GM19239 (cell line): ENCODE measurements around the gene APC2.

ENCODE experiments used
- DNase-seq: peaks from one replicate; pipeline ENCODE4 v3.0.0; 2011; ENCODE audit warnings: low spot score; ENCODE audit not compliant: insufficient read length
- FAIRE-seq: peaks from 2 replicates; lab custom pipeline; 2011; peaks lifted over from hg19 to GRCh38; lab: Jason Lieb, UNC

APC2 gene

DNA sequence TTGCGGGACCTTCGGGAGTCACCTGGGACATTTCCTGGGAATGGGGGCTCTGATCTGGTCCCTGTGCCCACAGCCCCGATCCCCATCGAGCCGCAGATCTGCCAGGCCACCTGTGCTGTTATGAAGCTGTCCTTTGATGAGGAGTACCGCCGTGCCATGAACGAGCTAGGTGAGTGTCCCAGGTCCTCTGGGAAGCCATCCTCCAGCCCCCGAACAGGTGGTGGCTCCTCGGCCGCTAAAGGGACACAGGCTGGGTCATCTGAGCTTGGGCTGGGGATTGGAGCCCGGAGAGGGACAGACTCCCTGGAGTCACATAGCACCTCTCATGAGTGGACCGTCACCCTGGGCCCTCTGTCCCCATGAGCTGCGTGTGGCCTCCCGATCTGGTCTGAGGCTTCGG lies 8.0 kb downstream of the APC2 start:
- DNase-seq (no peak), FAIRE-seq (no peak)

DNA sequence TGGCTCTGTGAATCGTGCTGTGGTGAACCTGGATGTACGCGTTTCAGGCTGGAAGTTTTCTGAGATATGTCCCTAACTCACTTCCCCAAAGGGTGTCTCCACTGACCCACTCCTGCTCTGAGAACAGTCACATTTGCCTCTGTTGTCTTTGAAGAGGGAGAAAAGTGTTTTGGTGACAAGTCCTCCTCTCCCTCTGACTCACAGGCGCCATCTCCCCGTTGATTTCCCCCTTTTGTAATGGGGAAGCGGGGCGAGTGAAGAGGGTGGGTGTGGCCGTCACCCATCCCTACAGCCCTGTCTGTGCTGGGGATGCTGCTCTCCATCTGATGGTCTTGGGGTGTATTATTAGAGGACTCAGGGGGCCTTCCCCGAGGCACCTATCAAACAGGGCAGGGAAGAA lies 9.6 kb downstream of the APC2 start:
- DNase-seq: no peak
- no peak for FAIRE-seq

DNA sequence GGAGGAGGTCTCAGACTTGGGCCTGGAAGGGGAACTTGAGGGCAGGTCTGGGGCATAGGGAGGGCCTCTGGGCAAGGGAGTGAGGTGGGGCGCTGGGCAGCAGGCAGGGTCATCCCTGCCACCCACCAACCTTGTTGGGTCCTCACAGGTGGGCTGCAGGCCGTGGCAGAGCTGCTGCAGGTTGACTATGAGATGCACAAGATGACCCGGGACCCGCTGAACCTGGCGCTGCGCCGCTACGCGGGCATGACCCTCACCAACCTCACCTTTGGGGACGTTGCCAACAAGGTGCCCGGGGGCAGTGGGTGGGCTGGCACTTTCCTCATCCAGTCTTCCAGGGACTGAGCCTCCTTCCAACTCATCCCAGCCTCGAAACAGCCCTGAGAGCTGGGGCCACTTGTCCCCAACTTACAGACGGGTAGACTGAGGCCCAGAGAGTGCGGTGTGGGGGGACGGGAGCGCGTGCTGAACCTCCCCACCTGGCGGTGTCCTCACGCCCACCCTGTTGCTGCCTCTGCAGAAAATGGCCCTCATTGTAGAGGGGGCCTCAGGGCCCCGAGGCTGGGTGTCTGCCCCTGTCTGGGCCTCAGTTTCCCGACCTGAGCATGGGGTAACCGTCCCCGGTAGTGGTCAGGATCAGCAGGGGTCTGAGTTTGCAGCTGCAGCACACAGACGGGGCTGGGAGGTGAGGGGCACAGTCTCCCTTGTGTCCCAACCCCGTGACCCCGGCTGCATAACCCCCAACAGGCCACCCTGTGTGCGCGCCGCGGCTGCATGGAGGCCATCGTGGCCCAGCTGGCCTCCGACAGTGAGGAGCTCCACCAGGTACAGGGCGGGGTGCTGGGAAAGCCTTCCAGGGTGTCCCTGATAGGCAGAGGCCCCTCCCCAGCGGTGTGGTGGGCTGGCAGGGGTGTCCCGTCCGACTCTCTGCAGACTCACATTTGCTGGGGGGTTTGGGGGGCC lies 10.4 kb downstream of the APC2 start:
- DNase-seq (no peak), FAIRE-seq (no peak)

DNA sequence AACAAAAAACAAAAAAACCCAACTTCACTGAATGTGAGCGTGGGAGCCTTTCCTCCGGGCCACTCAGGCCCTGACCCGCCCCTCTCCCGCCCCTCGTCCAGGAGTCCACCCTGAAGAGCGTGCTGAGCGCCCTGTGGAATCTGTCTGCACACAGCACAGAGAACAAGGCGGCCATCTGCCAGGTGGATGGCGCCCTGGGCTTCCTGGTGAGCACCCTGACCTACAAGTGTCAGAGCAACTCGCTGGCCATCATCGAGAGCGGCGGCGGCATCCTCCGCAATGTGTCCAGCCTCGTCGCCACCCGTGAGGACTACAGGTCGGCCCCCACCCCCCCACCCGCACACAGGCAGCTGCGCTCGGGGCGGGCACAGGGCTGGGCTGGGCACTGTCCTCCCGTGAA lies 11.9 kb downstream of the APC2 start:
- DNase-seq: no peak

DNA sequence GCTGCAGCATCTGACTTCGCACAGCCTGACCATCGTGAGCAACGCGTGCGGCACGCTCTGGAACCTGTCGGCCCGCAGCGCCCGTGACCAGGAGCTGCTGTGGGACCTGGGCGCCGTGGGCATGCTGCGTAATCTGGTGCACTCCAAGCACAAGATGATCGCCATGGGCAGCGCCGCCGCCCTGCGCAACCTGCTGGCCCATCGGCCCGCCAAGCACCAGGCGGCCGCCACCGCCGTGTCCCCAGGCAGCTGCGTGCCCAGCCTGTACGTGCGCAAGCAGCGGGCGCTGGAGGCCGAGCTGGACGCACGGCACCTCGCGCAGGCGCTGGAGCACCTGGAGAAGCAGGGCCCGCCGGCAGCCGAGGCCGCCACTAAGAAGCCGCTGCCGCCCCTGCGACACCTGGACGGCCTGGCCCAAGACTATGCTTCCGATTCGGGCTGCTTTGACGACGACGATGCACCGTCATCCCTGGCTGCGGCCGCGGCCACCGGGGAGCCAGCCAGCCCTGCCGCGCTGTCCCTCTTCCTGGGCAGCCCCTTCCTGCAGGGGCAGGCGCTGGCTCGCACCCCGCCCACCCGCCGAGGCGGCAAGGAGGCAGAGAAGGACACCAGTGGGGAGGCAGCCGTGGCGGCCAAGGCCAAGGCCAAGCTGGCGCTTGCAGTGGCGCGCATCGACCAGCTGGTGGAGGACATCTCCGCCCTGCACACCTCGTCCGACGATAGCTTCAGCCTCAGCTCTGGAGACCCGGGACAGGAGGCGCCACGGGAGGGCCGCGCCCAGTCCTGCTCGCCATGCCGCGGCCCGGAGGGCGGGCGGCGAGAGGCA lies 15.5 kb downstream of the APC2 start:
- DNase-seq (peak; percentile 82), FAIRE-seq (no peak)

More for the DNA sequence above, 11.9 kb downstream of the APC2 start:
- FAIRE-seq: no peak

DNA sequence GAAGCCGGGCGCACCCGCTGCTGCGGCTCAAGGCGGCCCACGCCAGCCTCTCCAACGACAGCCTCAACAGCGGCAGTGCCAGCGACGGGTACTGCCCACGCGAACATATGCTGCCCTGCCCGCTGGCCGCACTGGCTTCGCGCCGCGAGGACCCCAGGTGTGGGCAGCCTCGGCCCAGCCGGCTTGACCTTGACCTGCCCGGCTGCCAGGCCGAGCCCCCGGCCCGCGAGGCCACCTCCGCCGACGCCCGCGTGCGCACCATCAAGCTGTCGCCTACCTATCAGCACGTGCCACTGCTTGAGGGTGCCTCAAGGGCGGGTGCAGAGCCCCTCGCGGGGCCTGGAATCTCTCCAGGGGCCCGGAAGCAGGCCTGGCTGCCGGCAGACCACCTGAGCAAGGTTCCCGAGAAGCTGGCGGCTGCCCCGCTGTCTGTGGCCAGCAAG lies 16.1 kb downstream of the APC2 start:
- FAIRE-seq: no peak
- DNase-seq: no peak

DNA sequence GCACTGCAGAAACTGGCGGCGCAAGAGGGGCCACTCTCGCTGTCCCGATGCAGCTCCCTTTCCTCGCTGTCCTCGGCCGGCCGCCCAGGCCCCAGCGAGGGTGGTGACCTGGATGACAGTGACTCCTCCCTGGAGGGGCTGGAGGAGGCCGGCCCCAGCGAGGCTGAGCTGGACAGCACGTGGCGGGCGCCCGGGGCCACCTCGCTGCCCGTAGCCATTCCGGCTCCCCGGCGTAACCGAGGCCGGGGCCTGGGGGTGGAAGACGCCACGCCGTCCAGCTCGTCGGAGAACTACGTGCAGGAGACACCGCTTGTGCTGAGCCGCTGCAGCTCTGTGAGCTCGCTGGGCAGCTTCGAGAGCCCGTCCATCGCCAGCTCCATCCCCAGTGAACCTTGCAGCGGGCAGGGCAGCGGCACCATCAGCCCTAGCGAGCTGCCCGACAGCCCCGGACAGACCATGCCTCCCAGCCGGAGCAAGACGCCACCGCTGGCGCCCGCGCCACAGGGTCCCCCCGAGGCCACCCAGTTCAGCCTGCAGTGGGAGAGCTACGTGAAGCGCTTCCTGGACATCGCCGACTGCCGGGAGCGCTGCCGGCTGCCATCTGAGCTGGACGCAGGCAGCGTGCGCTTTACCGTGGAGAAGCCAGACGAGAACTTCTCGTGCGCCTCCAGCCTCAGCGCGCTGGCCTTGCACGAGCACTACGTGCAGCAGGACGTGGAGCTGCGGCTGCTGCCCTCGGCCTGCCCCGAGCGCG lies 16.7 kb downstream of the APC2 start:
- no peak for DNase-seq

DNA sequence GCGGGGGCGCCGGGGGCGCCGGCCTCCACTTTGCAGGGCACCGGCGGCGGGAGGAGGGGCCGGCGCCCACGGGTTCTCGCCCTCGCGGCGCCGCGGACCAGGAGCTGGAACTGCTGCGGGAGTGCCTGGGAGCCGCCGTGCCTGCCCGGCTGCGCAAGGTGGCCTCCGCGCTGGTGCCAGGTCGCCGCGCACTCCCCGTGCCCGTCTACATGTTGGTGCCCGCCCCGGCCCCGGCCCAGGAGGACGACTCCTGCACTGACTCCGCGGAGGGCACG lies 17.2 kb downstream of the APC2 start:
- DNase-seq (no peak), FAIRE-seq (no peak)

More for the DNA sequence above, 16.7 kb downstream of the APC2 start:
- no peak for FAIRE-seq

DNA sequence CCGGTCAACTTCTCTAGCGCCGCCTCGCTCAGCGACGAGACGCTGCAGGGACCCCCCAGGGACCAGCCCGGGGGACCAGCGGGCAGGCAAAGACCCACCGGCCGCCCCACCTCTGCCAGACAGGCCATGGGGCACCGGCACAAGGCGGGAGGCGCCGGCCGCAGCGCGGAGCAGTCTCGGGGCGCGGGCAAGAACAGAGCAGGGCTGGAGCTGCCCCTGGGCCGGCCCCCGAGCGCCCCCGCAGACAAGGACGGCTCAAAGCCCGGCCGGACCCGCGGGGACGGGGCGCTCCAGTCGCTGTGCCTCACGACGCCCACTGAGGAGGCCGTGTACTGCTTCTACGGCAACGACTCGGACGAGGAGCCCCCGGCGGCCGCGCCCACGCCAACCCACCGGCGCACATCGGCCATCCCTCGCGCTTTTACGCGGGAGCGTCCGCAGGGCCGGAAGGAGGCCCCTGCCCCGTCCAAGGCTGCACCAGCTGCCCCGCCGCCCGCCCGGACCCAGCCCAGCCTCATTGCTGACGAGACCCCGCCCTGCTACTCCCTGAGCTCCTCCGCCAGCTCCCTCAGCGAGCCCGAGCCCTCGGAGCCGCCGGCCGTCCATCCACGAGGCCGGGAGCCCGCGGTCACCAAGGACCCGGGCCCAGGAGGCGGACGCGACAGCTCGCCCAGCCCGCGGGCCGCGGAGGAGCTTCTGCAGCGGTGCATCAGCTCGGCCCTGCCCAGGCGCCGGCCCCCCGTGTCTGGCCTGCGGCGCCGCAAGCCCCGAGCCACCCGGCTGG lies 17.8 kb downstream of the APC2 start:
- FAIRE-seq: no peak
- no peak for DNase-seq

DNA sequence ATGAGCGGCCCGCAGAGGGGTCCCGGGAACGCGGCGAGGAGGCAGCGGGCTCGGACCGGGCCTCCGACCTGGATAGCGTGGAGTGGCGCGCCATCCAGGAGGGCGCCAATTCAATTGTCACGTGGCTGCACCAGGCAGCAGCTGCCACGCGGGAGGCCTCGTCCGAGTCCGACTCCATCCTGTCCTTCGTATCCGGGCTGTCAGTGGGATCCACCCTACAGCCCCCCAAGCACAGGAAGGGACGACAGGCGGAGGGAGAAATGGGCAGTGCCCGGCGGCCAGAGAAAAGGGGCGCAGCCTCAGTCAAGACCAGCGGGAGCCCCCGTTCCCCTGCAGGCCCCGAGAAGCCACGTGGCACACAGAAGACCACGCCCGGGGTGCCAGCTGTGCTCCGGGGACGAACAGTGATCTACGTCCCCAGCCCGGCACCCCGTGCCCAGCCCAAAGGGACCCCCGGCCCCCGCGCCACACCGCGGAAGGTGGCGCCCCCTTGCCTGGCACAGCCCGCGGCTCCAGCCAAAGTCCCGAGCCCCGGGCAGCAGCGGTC lies 18.4 kb downstream of the APC2 start:
- FAIRE-seq: no peak
- no peak for DNase-seq

DNA sequence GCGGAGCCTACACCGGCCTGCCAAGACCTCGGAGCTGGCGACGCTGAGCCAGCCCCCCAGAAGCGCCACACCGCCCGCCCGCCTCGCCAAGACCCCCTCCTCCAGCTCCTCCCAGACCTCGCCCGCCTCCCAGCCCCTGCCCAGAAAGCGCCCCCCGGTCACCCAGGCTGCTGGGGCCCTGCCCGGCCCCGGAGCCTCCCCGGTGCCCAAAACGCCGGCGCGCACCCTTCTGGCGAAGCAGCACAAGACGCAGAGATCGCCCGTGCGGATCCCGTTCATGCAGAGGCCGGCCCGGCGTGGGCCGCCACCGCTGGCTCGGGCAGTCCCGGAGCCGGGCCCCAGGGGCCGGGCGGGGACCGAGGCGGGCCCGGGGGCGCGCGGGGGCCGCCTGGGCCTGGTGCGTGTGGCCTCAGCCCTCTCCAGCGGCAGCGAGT lies 18.9 kb downstream of the APC2 start:
- DNase-seq (no peak), FAIRE-seq (no peak)

DNA sequence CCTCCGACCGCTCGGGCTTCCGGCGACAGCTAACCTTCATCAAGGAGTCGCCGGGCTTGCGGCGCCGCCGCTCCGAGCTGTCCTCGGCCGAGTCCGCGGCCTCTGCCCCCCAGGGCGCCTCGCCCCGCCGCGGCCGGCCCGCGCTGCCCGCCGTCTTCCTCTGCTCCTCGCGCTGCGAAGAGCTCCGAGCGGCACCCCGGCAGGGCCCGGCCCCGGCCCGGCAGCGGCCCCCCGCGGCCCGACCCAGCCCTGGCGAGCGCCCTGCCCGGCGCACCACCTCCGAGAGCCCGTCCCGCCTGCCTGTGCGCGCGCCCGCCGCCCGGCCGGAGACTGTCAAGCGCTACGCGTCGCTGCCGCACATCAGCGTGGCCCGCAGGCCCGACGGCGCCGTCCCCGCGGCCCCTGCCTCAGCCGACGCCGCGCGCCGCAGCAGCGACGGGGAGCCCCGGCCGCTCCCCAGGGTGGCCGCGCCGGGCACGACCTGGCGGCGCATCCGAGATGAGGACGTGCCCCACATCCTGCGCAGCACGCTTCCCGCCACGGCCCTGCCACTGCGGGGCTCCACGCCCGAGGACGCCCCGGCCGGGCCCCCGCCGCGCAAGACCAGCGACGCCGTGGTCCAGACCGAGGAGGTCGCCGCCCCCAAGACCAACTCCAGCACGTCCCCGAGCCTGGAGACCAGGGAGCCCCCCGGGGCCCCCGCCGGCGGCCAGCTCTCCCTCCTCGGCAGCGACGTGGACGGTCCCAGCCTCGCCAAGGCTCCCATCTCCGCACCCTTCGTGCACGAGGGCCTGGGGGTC lies 19.5 kb downstream of the APC2 start:
- no peak for DNase-seq
- FAIRE-seq: no peak

DNA sequence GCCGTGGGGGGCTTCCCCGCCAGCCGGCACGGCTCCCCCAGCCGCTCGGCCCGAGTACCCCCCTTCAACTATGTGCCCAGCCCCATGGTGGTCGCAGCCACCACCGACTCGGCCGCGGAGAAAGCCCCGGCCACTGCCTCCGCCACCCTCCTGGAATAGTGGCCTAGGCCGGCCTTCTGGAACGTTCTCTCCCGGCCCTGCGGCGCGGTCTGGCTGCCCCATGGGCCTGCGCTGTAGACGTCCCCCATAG lies 20.1 kb downstream of the APC2 start:
- no peak for FAIRE-seq
- no peak for DNase-seq

DNA sequence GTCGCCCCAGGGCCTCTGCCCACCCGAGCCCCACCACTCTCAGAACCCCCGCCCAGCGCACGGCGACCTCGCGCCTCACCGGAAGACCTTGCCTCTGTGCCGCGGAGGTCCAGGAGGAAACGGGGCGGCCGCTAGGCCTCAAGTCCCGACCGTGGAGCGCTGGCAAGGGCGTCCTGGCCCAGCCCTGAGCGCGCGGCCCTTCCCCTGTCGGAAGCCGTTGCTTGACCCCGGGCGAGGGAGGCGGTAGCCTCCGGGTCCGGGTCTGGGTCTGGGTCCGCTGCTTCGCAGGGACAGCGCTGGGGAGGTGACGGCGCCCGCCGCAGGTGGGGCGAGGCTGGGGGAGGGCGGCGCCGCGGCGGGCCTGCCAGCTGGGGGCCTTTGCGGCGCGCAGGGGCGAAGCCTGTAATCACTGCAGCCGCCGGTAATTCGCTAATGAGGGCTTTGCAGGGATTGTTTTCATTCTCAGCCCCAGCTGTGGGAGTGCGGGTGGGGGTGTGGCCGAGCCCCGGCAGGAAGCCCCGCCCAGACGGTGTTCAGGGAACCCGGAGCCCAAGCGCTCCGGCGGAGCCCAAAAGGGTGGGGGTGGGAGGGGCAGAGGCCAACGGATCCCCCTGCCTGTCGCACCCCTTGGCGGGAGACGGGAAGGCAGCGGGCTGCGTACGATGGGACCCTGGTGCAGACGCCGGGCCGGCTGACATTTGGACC lies 20.5 kb downstream of the APC2 start:
- FAIRE-seq (no peak), DNase-seq (peak; percentile 87)

DNA sequence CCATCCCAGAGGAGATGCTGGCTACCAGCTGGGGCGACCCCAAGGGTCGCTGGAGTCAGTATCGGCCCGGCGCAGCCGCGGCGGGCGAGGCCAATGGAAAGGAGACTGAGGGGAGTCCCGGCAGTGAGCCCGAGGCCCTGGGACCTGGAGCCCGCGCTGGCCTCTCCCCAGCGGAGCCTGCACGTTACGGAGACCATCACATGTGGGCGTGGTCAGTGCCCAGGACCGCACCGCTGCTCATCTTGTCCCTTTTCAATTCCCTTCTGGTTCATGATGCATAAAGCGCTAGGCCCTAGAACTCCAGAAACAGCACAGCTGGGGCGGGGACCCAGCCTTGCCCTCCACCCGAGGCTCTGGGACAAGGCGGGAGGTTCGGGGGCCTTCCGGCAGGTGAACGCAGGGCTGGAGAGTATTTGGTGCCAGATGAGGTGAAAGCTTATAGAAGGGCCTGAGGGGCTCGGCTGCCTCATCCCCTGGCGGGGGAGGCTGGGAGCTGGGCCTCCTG lies 21.1 kb downstream of the APC2 start:
- FAIRE-seq (no peak), DNase-seq (no peak)

DNA sequence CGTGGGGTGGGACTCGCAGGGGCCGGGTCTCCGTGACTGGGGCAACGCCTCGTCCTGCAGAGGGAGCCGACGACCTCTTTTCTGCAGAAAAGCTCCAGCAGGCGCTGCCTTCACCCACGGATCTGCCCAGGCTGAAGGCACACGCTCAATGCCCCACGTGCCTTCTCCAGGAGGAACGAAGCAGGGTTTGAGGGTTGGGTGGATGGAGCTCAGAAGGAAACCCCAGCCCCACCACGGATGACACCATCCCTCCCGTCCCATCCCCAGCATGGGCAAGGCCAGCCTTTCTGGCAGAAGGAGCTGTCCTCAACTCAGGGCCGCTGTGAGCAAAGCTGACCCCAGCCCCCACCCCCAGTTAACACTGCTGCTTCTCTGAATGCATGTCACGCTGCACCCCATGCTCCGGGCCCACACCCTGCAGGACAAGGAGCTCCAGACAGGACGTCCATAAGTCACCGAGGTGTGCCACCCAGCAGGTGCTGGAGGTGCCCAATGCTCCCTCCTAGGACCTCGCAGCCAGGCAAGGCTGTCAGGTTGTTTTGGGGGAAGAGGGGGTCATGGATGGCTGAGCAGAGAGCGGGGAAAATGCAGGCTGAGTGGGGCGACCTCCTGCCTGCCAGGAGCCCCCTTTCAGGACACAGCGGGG lies 21.7 kb downstream of the APC2 start:
- no peak for DNase-seq
- no peak for FAIRE-seq

DNA sequence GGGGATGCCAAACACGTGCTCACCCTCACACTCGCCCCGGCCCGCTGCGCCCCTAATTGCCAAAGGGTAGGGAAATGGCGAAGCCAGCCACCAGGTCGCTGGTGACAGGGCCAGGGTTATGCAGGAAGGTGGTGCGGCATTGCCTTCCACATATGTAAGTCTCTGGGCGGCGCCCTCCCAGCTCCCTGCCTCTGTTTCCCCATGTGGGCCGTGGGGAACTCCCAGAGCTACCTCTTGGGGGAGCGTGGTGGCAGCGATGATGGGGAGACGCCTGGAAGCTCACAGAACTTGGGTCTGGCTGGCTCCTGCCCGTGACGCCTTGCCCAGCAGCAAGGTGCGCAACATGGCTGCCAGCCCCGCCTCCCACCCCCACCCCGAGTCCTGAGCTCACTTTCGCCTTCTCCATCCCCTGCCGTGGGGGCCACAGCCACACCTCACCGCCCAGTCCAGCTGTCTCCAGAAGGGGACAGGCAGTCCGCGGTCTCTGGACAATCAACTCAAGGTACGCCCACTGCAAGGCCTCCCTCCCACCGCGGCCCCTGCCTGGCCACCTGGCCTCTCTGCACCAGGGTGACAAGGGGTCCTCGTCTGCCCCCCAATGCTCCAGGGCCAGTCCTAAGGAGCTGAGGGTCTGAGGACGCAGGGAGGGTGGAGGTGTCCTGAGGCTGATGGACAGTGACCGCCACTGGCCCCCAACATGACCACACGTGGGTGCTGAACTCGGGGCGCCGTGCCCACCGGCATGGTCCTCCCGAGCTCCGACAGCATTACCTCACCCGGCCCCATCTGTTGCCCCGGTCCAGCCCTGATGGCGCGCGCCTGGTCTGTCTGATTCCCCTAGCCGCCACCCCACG lies 22.5 kb downstream of the APC2 start:
- no peak for DNase-seq
- FAIRE-seq: no peak
